GM21825 (cell line): Measurements from ENCODE around the gene CUTA.

Experiments used
- ATAC-seq: cut with Tn5 transposase; IDR thresholded peaks from one replicate; pipeline ENCODE4 v1.9.1; 2021; ENCODE audit warnings: mild to moderate bottlenecking, moderate library complexity; ENCODE audit not compliant: unreplicated experiment

Gene CUTA

GRCh38 chr6:33439956-33440648, 22.2 kb upstream of the CUTA start:
- ATAC-seq, result no peak

GRCh38 chr6:33438978-33439594, 21.2 kb upstream of the CUTA start:
- no peak for ATAC-seq

GRCh38 chr6:33437666-33438065, 19.8 kb upstream of the CUTA start:
- no peak for ATAC-seq

GRCh38 chr6:33434961-33435360, 17.1 kb upstream of the CUTA start:
- ATAC-seq, result no peak

DNA sequence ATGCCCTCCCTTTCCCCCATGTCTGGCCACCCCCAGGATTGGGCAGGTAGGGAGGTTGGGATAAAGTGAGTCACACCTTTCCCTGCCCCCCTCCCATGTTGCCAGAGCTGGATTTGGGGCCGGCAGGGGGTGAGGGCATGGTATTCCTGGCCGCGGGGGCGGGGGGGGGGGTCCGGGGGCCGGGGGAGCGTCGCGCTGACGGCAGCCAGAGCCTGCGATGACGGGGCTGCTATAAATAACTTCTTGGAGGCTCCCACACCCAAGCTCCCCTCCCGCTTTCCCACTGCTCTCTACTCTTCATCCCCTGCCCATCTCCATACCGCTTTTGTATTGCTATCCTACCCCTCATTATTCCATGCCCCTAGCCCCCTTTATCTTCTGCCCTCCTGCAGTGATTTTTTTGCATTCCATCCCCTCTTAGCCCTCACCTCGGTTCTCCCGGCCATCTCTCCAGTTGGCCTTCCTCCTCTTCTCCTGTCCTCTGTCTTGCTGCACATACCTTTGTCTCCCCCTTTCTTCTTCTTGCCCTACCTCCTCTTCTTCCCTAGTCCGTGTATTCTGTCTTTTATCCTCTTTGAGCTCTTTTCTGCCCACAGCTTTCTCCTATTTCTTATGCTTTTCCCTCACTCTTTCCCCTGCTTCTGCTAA, 15.8 kb upstream of the CUTA start:
- no peak for ATAC-seq

- no peak for ATAC-seq
Measured at GRCh38 chr6:33433001-33433543, 15.2 kb upstream of the CUTA start.

DNA sequence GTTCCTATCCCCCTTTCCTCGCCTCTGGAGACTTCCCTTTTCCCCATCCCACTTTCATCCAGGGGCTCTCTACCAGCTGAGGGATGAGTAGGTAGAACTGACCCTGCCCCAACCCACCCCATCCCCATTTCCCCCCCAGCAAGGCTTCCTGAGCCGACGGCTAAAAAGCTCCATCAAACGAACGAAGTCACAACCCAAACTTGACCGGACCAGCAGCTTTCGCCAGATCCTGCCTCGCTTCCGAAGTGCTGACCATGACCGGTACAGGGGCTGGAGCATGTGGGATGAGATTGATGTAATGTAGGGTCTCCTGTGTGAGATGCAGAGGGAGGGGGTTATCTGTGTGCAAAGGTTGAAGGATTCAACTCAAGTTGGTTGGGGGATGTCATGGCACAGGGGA, 14.6 kb upstream of the CUTA start:
- ATAC-seq, result no peak

DNA sequence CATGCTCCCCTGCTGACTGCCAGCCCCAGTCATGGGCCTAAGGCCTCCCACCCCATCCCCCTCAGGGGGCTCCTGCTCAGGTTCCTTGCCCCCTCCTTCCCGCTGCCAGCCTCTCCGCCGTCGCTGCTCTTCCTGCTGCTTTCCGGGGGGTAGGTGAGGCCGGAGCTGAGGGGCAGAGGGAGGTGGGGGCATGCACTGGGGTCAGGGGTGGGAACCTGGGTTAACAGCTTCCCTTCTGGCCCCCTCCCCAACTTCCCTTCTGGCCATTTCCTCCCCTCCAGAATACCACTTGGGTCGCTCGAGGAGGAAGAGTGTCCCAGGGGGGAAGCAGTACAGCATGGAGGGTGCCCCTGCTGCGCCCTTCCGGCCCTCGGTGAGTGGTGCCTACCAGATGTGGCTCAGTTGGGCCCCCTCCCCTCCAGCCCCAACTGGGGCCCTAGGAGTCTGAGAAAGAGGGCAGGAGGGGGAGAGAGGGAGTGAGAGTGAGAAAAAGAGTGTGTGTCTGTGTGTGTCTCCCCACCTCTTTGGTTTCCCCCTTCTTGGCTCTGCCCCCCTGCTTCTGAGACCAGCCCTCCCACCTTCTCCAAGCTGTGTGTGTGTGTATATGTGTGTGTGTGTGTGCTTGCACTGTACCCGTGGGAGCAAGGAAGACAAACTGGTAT, 14.1 kb upstream of the CUTA start:
- ATAC-seq, result no peak

DNA sequence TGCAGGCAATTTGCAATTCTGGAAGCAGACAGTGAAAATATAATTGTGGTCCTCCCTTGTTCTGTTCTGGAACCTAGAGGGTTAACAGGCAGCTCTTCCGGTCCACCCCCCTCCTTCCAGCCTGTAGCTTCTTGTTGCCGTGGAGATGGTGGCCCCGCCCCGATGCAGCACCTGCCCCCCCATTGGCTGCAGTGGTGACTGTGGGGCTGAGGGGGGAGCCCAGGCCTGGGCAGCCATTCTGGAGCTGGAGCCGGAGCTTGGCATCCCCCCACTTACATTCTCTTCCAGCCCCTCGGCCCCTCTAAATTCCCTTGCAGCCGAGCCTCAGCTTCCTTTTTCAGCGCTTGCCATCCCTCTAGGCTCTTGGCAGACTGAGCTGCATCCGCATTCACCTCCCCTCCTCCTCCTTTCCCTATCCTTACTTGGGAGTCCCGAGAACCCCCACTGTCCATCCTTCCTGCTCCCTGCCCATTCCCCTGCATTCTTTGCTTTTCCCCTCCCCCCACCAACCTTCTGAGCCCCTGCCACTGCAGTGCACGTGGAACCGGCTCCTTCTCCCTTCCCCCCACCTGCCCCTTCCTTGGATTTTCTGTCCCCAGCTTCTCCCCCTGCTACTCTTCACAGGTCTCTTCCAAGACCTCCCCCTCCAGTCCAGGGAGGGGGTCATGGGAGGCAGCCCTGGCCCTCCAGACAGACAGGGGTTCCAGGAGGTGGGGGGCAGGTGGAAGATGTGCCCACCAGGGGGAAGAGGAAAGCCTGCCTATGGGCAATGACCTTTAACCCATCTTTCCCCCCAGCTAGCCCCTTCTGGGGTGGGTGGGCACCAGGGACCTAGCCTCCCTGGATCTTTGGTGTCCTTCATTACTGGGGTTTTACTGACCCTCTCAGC, 13.3 kb upstream of the CUTA start:
- peak; percentile 35 for ATAC-seq

DNA sequence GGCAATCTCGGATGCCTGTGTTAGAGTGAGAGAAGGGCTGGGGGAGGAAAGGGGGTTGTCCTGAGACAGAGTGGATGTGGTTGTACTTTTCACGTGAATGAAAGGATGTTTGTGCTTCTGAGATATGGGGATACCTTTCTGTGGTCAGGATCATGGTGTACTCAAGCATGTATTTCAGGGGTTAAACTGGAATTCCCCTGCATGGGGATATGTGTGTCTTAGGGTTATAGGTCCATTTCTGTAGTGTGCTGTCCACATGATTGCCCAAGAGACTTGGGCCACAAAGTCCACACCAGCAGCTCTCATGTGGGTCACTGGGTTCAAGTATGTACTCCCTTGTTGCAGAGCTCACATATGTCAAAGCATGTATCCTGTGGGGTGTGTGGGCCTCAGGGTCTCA, 12.4 kb upstream of the CUTA start:
- no peak for ATAC-seq

DNA sequence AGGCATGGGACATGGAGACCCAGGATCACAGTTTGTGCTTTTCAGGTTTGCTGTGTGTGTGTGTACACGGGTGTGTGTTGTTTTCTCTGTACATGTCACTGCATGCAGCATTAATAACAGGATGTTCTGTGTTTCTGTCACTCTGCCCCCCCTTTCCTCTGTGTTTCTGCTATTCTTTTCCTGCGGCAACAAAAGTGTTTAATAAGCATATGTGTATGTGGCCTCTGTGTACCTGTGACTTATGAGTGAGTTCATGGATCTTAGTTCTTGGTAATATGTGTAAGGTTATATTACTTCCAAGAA, 11.8 kb upstream of the CUTA start:
- no peak for ATAC-seq

GRCh38 chr6:33428966-33429749, 11.3 kb upstream of the CUTA start:
- no peak for ATAC-seq

DNA sequence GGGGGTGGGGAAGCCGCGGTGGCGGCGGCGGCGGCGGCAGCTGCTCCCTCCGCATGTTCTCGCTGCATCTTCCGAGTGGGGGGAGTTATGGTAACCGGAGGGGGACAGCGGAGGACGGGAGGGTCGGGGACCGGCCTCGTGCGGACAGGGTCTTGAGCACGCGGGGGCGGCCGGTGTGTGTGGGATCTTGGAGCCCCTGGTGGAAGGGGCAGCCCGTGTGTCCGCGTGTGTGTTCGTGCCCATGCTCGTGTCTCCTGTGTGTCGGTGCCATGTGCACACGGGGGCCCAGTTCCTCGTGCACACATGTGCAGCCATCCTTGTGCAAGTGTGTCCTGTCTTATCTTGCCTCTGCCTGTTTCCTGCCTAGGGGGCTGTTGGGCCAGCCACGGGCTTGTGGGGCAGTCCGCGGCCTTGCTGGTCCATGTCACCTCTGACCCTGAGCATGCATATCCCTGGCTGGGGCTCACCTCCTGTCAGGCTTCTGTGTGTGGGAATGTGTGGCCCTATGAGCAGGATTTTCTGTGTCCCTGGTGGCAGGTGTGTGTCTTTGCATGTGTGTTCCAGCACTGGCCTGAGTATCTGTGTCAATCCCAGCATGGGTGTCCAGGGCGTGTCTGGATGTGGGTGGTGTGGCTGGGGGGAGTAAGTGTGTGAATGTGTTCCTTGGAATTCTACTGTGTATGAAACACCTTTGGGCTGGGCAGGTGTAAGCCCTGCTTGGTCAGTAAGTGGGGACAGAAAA, 10.5 kb upstream of the CUTA start:
- no peak for ATAC-seq

GRCh38 chr6:33427585-33428223, 9.8 kb upstream of the CUTA start:
- no peak for ATAC-seq

DNA sequence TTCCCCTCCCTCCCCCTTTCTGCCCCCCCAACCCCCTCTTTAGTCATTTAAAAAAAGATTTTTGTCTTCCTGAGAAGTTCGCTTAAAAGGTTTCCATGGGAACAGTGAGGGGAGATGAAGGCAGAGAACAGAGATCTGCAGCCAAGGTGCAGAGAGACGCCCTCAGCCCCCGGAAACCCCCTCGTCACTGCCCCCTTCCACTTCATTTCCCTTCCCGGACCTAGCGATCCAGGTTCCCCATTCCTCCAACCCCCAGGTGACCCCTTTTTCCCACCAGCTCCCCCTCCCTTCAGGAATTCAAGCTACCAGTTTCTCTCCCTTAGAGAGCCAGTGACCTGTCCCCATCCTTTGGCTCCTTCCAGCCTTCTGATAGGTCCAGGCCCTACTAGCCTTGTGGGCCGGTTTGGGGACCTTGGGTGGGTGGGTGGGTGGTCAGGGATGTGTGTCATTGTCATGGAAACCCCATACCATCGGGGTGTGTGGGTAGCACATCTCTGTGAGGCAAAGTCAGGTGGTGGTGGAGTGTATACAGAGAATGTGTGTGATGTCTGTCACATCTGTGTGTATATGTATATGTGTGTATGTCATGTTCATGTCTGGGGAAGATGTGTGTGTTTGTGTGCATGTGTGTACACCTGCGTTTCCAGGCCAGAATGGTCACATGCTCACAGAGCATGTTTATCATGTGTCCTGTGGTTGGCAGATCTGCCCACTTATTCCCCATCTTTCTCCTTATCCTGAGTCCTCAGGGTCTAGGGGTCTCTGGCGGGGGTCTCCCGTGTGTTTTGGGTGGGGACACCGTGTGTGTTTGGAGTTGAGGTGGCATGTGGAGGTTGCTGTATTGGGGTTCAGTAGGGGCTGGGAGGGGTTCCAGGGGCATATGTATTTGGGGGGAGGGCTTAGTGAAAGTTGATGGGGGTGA, 8.9 kb upstream of the CUTA start:
- no peak for ATAC-seq

DNA sequence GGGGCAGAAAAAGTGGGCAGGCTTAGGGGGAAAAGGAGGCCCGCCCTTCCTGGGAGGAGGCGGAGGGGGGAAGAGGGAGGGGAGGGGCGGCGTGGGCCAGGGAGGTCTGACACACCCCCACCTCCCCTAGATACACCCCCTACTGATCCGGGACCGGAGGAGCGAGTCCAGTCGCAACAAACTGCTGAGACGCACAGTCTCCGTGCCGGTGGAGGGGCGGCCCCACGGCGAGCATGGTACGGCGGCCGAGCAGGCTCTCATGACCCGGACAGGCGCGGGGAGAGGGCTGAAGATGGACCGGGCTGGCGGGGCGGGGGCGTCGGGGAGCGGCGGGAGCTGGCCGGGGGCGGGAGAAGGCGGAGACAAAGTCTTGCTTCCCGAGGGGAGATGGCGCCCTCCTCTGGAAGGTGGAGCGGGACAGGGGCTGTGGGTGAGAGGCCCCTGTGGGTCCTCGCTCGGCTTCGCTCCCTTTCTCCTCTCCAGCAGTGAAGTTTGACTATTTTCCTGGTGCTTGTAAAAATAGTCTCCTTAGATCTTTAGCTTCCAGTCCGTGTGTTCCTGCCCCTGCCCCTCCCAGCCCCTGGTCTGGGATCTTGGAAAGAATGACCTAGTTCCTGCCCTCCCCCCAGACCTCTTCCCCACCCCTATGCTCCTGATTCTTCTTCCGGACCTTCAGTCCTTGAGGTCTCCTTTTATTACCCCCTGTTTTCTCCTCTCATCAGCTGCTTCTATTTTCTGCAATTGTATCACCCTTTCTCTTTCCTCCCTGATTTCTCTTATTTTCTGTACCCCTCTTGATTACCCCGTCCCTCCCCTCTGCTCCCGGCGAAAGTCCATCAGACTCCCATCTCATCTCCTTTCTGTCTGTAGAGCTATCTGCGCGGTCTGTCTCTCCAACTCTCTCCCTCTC, 8.0 kb upstream of the CUTA start:
- no peak for ATAC-seq
